HG03025 (cell line): Measurements from ENCODE around the gene RCCD1.
"Not testable (repeated sequence)": the region's sequence is repeated elsewhere in the genome, so short reads cannot be mapped to it uniquely, and the experiment has no call there.

Experiments
- ATAC-seq: cut with Tn5 transposase; IDR thresholded peaks from one replicate; pipeline ENCODE4 v1.9.1; 2021; ENCODE audit warnings: mild to moderate bottlenecking, moderate library complexity; ENCODE audit not compliant: unreplicated experiment, low FRiP score

Gene RCCD1

GRCh38 chr15:90917569-90917968 is 37.1 kb upstream of the RCCD1 start:
- no peak for ATAC-seq

- ATAC-seq = no peak
These were observed 36.5 kb upstream of the RCCD1 start for GRCh38 chr15:90918034-90918788.

GRCh38 chr15:90918835-90919234 is 35.8 kb upstream of the RCCD1 start:
- no peak for ATAC-seq

GRCh38 chr15:90921887-90922286 is 32.8 kb upstream of the RCCD1 start:
- ATAC-seq = no peak

- peak; percentile 86 for ATAC-seq
These were observed 31.9 kb upstream of the RCCD1 start for GRCh38 chr15:90922712-90923322.

GRCh38 chr15:90924375-90924774 is 30.3 kb upstream of the RCCD1 start:
- no peak for ATAC-seq

GRCh38 chr15:90926766-90927165 is 27.9 kb upstream of the RCCD1 start:
- ATAC-seq = not testable (repeated sequence)

- ATAC-seq = not testable (repeated sequence)
These were observed 26.6 kb upstream of the RCCD1 start for GRCh38 chr15:90928106-90928505.

- ATAC-seq = no peak
These were observed 25.3 kb upstream of the RCCD1 start for GRCh38 chr15:90929246-90930019.

GRCh38 chr15:90930861-90931574 is 23.7 kb upstream of the RCCD1 start:
- ATAC-seq = no peak

- ATAC-seq = no peak
These were observed 23.2 kb upstream of the RCCD1 start for GRCh38 chr15:90931575-90931827.

GRCh38 chr15:90931828-90932659 is 22.6 kb upstream of the RCCD1 start, which contains the start of gene HDDC3:
HDDC3 (minus strand) TSS chr15:90932549; CDS start chr15:90932540, 9 bp downstream.
- ATAC-seq = peak; percentile 40

GRCh38 chr15:90932660-90932991 is 22.1 kb upstream of the RCCD1 start:
- ATAC-seq = no peak

GRCh38 chr15:90933301-90933700 is 21.4 kb upstream of the RCCD1 start:
- no peak for ATAC-seq

GRCh38 chr15:90934256-90934948 is 20.3 kb upstream of the RCCD1 start:
- ATAC-seq = peak; percentile 34

GRCh38 chr15:90934949-90935751 is 19.5 kb upstream of the RCCD1 start, which contains the start of gene UNC45A:
UNC45A (plus strand) TSS chr15:90935285; CDS start chr15:90935325, 40 bp downstream.
- ATAC-seq = peak; percentile 52

- ATAC-seq = no peak
These were observed 17.9 kb upstream of the RCCD1 start for GRCh38 chr15:90936823-90937222.

- ATAC-seq = no peak
These were observed 16.4 kb upstream of the RCCD1 start for GRCh38 chr15:90938261-90938660.

GRCh38 chr15:90939756-90940155 is 14.9 kb upstream of the RCCD1 start:
- no peak for ATAC-seq
